ENCODE measurements around the gene ZNF513.

DNA sequence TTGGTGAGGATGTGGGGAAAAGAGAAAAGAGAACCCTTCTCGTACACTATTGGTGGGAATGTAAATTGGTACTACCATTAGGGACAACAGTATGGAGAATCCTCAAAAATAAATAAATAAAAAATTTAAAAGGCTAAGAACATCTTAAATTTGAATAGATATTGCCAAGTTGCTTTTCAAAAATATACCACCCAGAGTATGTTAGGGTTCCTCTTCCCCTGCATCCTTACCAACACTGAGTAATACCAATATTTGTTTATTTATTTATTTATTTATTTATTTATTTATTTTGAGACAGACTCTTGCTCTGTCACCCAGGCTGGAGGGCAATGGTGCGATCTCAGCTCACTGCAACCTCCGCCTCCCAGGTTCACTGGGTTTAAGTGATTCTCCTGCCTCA is 42.4 kb upstream of the ZNF513 start:
- TF ChIP-seq POLR2A (IDR thresholded peaks at IDR 0.05), result no peak
- TF ChIP-seq, protein P1, sequence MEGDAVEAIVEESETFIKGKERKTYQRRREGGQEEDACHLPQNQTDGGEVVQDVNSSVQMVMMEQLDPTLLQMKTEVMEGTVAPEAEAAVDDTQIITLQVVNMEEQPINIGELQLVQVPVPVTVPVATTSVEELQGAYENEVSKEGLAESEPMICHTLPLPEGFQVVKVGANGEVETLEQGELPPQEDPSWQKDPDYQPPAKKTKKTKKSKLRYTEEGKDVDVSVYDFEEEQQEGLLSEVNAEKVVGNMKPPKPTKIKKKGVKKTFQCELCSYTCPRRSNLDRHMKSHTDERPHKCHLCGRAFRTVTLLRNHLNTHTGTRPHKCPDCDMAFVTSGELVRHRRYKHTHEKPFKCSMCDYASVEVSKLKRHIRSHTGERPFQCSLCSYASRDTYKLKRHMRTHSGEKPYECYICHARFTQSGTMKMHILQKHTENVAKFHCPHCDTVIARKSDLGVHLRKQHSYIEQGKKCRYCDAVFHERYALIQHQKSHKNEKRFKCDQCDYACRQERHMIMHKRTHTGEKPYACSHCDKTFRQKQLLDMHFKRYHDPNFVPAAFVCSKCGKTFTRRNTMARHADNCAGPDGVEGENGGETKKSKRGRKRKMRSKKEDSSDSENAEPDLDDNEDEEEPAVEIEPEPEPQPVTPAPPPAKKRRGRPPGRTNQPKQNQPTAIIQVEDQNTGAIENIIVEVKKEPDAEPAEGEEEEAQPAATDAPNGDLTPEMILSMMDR (IDR thresholded peaks at IDR 0.05), result no peak

All from vagina (tissue), 2 donors.